Lung (tissue), 12 donors: ENCODE data around the gene TRIM36. TPM values are rescaled to one million over a fixed set of nuclear protein-coding genes. Genes with fewer than 3 reads are reported as not detected.

Source experiments
- ATAC-seq: fragments of 200-7000 bp; cut with Tn5 transposase; one replicate; pipeline ENCODE4 v1.9.1; 2020; ENCODE audit warnings: moderate number of reproducible peaks; ENCODE audit not compliant: insufficient read depth, low FRiP score
- DNase-seq, 3 donors: peaks; one replicate each; pipeline ENCODE4 v3.0.0-alpha.2; 2013 to 2017
- H3K27ac ChIP-seq, 2 donors: one replicate each; pipeline ENCODE4 v1.5.1; 2013; ENCODE audit warnings: mild to moderate bottlenecking in 2 of 2, moderate library complexity in 2 of 2, control low read depth in 1 of 2, inconsistent platforms in 1 of 2, low read depth in 1 of 2, low read length in 1 of 2
- H3K27me3 ChIP-seq, 3 donors: one replicate each; pipeline ENCODE4 v1.5.1; 2013; ENCODE audit warnings: low read length in 2 of 3; ENCODE audit not compliant: control insufficient read depth in 3 of 3, insufficient read depth in 3 of 3
- H3K36me3 ChIP-seq, 4 donors: one replicate each; pipeline ENCODE4 v1.5.1; 2013; ENCODE audit warnings: low read length in 4 of 4, mild to moderate bottlenecking in 1 of 4, moderate library complexity in 1 of 4; ENCODE audit not compliant: control insufficient read depth in 4 of 4, insufficient read depth in 4 of 4
- H3K4me1 ChIP-seq, 5 donors: one replicate each; pipeline ENCODE4 v1.5.1; 2013; ENCODE audit warnings: low read length in 5 of 5, mild to moderate bottlenecking in 2 of 5, moderate library complexity in 1 of 5; ENCODE audit not compliant: control insufficient read depth in 5 of 5, insufficient read depth in 5 of 5
- H3K4me3 ChIP-seq: one replicate; pipeline ENCODE4 v1.5.1; 2013; ENCODE audit warnings: mild to moderate bottlenecking, control low read depth, moderate library complexity
- H3K9ac ChIP-seq, 2 donors: one replicate each; pipeline ENCODE4 v1.5.1; 2013; ENCODE audit warnings: low read length in 2 of 2, control low read depth in 1 of 2; ENCODE audit not compliant: insufficient read depth in 1 of 2
- H3K9me3 ChIP-seq, 4 donors: one replicate each; pipeline ENCODE4 v1.5.1; 2013; ENCODE audit warnings: low read length in 3 of 4, mild to moderate bottlenecking in 1 of 4, moderate library complexity in 1 of 4; ENCODE audit not compliant: control insufficient read depth in 4 of 4, insufficient read depth in 3 of 4
- CTCF ChIP-seq: IDR thresholded peaks from 2 replicates; pipeline ENCODE4 v1.5.1; 2012; ENCODE audit warnings: mild to moderate bottlenecking; ENCODE audit errors: control extremely low read depth, extremely low read depth
- WGBS, 2 donors: extraction: QIAGEN DNeasy Blood & Tissue Kit; methylation state at CpG; one replicate each; pipeline ENCODE4 v1.1.7; 2013; 5-methylcytosine and 5-hydroxymethylcytosine counted together
- polyA plus RNA-seq, 2 donors: library from polyadenylated mRNA; stranded (reverse); fragments of 200-250 nt; gene quantifications; one replicate each; pipeline ENCODE4 v1.2.1, GENCODE V29; 2013
- total RNA-seq, 2 donors: library from RNA; depleted of rRNA in 1 of 2; stranded (reverse); fragments of >200 nt in 1 of 2; gene quantifications; one replicate each; pipeline ENCODE4 v1.2.1, GENCODE V29; 2014 to 2021
- donor health status: control.
- donor health status: control.
- donor health status: Bipolar disorder and iron deficiency.
- donor health status: healthy.
- donor health status: DM: yes; HTN: yes; CAD: no.

Gene TRIM36
- total and polyA plus RNA-seq, 4 donors = 0.60 to 6.9 (median 3.8) TPM

GRCh38 chr5:115124741-115125140, 45.0 kb downstream of the TRIM36 start:
- no peak for ATAC-seq
- no peak for TF ChIP-seq CTCF
- Histone ChIP-seq H3K27ac (no peak overlapping the region), H3K9ac (no peak overlapping the region), H3K4me1 (no peaks in the 10 kb centered on the region), H3K27me3 (no peaks in the 10 kb centered on the region), H3K4me3 (no peak overlapping the region), H3K36me3 (no peaks in the 10 kb centered on the region), H3K9me3 (no peaks in the 10 kb centered on the region)
- DNase-seq = peak in 1 of 3 donors; percentile 11
- 56 to 81% methylated on average over 1 of the region's 1 CpG for WGBS, 2 donors

GRCh38 chr5:115116001-115116400, 53.7 kb downstream of the TRIM36 start:
- ATAC-seq = no peak

GRCh38 chr5:115109840-115110239, 59.9 kb downstream of the TRIM36 start:
- H3K4me1 ChIP-seq = no peaks in the 10 kb centered on the region
- WGBS, 2 donors = 74 to 80% methylated on average over 5 of the region's 5 CpGs
- no peak for ATAC-seq

More at GRCh38 chr5:115116001-115116400, 53.7 kb downstream of the TRIM36 start:
- H3K27ac ChIP-seq = no peak overlapping the region
- H3K4me1 ChIP-seq = no peaks in the 10 kb centered on the region
- H3K36me3 ChIP-seq = no peaks in the 10 kb centered on the region
- no peak overlapping the region for H3K9ac ChIP-seq
- TF ChIP-seq CTCF = no peak
- no peaks in the 10 kb centered on the region for H3K27me3 ChIP-seq
- H3K4me3 ChIP-seq = no peak overlapping the region
- DNase-seq = no peak
- no peaks in the 10 kb centered on the region for H3K9me3 ChIP-seq

More at GRCh38 chr5:115109840-115110239, 59.9 kb downstream of the TRIM36 start:
- H3K27ac ChIP-seq = no peak overlapping the region
- H3K9ac ChIP-seq = no peak overlapping the region
- no peak for TF ChIP-seq CTCF
- no peaks in the 10 kb centered on the region for H3K27me3 ChIP-seq
- no peaks in the 10 kb centered on the region for H3K36me3 ChIP-seq
- no peak overlapping the region for H3K4me3 ChIP-seq
- DNase-seq = no peak
- no peaks in the 10 kb centered on the region for H3K9me3 ChIP-seq
